GM18873 (cell line): ENCODE results near the gene HSPA8.
"Not testable (repeated sequence)": the region's sequence is repeated elsewhere in the genome, so short reads cannot be mapped to it uniquely, and the experiment has no call there.

Experiments
- ATAC-seq: cut with Tn5 transposase; IDR thresholded peaks from one replicate; pipeline ENCODE4 v1.9.1; 2021; ENCODE audit warnings: mild to moderate bottlenecking, moderate library complexity, moderate number of reproducible peaks; ENCODE audit not compliant: unreplicated experiment, low FRiP score

Gene HSPA8

DNA sequence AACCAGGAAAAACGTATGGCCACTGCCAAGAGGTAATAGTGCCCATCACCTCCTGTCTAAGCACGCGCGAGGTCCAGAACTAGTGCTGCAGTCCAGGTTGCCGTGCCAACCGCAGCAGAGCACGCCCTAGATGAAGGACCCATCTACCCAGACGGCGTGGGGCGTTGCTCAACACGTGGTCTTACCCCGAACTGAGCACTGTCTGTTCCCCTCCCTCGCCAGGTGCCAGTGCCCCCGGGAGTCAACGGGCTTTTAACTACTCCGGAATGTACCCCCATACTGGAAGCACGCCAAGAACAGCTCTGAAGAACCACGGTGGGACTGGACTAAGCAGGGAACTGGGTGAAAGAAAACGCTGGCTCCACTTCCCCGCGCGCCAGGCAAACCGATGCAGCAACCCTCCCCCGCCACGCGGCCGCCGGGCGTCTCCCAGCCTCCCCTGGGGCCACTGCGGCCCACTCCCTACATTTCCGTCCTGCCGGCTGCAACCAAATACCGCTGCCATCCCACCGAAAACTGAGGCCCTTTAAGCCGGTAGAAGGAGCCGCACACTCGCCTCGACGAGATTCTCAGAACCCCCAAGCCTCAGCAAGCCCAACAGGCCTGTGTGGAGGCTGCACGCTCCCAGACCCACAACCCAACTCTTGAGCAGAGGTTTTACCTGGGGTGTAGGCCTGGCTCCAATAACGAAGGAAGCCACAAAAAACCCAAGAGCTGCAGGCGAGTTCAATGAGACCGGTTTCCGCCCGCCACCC, at the start of gene HSPA8:
TSS of gene HSPA8 (minus strand) at position 734 of the 755 bp plus-strand sequence. CDS start 812 bp downstream, outside the sequence.
- no peak for ATAC-seq

DNA sequence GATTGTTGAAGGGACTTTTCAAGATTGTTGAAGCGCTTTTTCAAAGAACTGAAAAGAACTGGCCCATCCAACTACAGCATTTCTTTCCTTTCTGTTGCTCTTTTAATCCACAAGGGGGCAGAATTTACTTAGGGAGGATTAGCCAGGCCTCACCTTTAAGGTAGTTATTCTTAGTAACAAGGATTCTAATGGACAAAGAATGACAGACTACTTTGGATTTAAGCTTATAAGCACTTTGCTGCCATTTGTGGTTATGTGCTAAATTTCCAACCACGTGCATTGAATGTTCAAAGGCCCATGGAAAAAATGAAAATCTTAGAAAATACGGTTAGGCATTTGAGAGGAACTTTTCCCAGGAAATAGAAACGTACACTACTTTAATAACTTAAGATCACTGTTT, 49.5 kb upstream of the HSPA8 start:
- no peak for ATAC-seq

- no peak for ATAC-seq
Observed at GRCh38 chr11:123110397-123110796, 48.5 kb upstream of the HSPA8 start.

DNA sequence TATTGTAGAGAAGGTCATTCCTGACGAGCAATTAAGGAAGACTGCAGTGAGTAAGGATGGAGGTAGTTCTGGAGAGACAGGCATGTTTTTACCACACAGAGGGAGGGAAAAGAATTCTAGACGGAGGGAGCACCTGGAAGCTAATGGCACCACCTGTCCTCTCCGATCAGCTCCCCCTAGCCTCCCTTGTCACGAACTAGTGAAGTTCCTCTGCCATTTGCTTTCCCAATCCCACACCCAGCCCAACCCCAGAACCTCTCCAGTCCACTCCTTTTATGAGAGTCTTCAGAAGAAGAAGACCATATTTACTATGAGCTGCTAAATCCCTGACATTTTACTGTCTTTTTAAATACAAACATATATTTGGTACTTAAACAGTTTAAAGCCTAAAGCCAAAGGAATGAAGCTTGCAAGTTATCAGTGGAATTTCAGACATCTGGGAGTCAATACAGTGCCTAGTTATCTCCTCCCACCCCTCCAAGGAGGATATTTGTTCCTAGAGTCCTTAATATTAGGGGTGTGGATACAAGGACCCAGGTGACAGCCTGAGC, 46.1 kb upstream of the HSPA8 start:
- ATAC-seq, result no peak

- ATAC-seq, result no peak
Observed at GRCh38 chr11:123104697-123105096, 42.8 kb upstream of the HSPA8 start.

DNA sequence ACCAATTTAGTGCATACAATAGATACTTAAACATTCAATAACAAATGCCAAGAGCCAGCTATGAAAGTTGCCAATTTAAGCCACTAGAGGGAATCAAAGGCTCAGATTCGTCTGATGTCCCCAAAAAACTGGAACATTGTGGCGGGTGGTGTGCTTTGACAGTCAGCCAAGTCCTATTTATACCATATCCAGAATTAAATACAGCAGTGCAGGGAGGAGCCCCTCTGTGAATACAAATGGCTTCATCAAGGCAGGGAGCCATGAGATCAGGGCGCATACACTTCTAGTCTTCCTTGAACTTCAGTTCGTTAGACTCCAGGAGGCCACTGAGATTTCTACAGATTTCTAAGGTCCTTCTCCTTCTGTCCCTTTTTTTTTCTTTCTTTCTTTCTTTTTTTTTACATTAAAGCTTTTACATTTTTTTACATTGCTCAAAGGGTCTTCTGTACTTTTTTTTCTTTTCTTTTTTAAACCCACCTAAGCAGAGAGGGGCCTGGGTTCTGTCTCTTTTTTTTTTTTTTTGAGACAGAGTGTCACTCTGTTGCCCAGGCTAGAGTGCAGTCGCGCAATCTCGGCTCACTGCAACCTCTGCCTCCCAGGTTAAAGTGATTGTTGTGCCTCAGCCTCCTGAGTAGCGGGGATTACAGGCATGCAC, 41.5 kb upstream of the HSPA8 start:
- no peak for ATAC-seq

DNA sequence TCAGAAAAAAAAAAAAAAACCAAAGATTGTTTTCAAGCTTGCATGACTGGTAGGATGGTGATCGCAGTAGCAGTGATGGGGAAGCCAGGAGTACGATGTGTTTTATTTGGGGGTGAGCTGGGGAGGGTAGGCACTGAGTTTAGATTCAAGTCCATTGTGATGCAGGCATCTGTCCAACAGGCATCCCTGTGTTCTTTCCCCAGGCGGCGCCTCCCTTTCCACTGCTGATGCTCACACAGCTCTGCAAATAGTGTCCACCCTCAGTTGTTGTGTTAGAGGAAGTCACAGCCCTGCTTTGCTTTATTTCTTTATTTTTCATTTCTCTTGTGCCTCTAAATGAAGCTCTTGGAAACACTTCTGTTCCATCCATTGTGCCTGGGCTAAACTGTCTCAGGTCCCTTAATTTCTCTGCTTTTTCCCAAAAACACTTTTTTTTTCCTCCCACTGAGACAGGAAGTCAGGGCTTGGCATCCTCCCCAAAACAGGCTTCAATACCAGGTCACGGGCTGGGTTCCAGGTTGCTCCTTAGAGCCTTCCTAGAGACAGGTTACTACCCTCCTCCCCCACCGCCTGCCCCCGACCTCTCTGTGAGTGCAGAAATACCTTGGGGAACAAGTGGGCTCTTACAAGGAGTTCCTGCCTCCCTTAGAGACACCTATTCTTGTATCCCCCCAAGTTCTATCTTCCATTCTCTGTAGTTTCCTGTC, 38.6 kb upstream of the HSPA8 start:
- no peak for ATAC-seq

DNA sequence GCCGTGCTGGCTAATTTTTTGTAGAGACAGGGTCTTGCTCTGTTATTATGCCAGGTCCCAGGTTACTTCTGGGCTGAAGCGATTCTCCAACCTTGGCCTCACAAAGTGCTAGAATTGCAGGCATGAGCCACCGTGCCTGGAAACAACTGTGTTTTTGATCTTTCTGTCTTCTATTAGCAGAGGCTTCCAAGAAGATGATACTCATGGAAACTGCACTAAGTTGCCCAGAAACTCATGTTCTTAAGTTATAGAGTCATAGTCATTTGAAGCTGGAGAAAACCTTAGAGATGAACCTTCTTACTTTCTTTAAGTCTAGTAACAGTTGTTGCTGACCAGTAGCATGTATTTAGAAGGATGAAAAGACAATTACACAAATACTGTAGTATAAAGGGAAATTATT, 37.1 kb upstream of the HSPA8 start:
- no peak for ATAC-seq

- no peak for ATAC-seq
Observed at GRCh38 chr11:123093739-123094138, 31.8 kb upstream of the HSPA8 start.

DNA sequence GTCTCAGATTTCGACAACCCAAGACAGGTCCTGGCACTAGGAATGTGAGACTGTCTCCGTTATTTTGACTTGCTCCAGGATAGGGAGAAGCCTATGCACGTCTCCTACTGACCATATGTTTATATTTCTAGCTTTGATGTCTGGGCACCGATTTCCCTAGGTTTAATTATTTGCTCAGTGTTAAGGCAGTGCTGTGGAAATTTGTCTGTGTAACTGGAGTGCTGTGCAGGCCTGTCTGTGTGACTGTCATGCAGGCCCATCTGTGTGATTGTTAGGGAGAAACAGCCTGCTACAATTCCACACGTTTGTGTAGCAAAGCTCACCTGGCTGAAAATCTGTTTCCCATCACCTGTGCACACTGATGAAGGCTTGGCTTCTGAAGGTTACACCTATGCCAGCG, 29.6 kb upstream of the HSPA8 start:
- no peak for ATAC-seq

GRCh38 chr11:123090168-123090567, 28.2 kb upstream of the HSPA8 start:
- not testable (repeated sequence) for ATAC-seq

DNA sequence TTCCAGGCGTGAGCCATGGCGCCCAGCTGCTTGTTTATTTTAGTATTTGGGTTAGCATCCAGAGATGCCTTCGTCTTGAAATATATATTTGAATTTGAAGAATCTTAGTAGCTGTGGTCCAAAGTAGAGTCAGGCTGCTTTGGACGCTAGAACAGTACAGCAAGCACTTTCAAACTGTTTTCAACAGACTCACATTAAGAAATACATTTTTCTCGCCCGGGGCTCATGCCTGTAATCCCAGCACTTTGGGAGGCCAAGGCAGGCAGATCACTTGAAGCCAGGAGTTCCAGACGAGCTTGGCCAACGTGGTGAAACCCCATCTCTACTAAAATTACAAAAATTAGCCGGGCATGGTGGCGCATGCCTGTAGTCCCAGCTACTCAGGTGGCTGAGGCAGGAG, 27.0 kb upstream of the HSPA8 start:
- not testable (repeated sequence) for ATAC-seq

GRCh38 chr11:123087657-123088056, 25.7 kb upstream of the HSPA8 start:
- ATAC-seq, result peak; percentile 84

DNA sequence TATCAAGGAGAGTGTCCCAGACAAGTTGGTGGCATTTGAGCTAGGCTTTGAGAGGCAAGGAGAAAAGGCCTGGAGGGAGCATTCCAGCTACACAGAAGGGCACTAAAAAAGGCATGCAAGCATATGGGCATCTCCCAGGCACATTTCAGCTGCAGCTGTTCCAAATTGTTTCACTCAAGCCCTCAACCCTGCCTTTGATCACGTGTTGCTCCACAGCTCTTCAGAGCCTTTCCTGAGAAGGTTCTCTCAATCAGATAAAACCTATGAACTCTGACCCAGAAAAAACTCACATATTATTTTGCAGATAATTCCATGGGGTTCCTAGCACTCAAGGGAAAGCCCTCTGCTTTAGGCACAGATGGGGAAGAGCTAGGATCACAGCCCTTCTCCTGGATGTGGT, 24.4 kb upstream of the HSPA8 start:
- ATAC-seq, result no peak

- ATAC-seq, result no peak
Observed at GRCh38 chr11:123085497-123085896, 23.6 kb upstream of the HSPA8 start.

DNA sequence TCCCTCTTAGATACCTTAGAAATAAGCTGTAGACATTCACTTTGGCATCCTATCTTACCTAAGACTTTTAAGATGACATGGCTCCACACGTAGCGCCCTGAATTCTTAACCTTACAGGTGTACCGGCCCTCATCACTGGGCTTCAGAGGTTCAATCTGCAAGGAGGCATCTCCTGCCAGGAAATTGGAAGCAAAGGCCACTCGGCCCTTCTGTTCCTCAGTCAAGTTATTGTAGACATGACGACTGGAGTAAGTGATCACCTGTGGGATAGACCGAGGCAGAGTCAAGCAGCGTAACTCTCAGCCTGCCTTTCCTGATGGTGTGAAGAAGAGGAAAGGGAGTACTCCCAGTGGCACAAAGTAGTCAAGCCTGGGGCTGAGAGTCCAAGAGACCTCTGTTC, 22.5 kb upstream of the HSPA8 start:
- no peak for ATAC-seq

- ATAC-seq, result no peak
Observed at GRCh38 chr11:123083623-123084029, 21.7 kb upstream of the HSPA8 start.

- ATAC-seq, result no peak
Observed at GRCh38 chr11:123082977-123083376, 21.0 kb upstream of the HSPA8 start.

- ATAC-seq, result no peak
Observed at GRCh38 chr11:123080015-123080414, 18.1 kb upstream of the HSPA8 start.

DNA sequence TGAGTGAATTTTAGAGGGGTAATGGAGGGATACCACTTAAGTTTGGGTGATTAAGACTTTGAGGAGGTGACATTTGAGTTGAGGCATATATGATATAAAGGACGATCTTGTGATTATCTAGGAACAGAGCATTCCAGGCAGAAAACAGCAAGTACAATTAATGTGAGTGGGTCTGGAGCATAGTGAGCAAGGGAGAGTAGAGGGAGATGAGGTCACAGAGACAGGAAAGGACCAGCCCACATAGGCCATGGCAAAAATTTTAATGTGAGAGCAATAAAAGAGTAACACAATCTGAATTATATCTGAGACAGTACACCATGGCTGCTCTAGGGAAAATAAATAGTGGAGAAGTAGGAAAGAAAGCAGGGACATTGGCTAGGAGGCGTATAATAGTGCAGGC, 14.5 kb upstream of the HSPA8 start:
- ATAC-seq, result no peak

- no peak for ATAC-seq
Observed at GRCh38 chr11:123073343-123074057, 11.6 kb upstream of the HSPA8 start.
